ENCODE results near the gene OXT.

The OXT gene

DNA sequence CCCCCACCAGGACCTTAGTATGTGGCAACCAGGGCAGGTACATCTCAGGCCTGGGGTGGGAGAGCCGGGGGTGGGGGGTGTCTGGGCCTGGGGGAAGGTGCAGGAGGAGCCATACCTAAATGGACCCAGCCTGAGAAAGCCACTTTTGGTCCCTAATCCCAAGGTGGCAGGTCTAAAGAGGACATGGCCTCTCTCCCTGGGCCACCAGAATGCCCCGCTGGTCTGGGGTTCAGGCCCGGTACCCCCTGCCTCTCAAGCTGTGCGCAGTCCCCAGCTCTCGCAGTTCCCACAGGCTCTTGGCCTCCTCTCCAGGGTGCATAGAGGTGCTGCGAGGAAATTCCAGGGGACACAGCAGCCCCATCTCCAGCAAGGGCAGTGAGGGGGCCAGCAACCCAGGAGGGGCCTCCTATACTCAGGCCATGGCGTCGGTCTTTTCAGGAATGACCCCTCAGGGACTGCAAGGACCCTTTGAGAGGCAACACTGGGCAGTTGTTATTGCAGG lies 14.2 kb downstream of the OXT start:
- no peak for DNase-seq

DNA sequence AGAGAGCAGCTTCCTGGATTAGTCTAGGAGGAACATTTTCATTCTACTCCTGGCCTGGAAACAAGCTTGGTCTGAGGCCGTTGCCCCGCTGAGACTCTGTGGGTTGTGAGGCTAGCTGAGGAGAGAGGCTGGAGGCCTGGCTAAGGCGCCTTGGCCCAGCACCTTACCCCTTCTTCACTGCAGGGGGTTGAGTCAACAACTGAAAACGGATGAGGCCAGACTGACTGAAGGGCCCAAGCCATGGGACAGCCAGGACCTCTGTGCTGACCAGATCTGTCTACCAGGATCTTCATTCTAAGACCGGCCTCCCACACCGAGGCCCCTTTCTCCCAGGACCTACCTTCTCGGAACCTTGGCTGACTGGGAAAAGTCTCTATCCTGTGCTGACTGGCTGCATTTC lies 16.6 kb downstream of the OXT start:
- DNase-seq, result no peak

DNA sequence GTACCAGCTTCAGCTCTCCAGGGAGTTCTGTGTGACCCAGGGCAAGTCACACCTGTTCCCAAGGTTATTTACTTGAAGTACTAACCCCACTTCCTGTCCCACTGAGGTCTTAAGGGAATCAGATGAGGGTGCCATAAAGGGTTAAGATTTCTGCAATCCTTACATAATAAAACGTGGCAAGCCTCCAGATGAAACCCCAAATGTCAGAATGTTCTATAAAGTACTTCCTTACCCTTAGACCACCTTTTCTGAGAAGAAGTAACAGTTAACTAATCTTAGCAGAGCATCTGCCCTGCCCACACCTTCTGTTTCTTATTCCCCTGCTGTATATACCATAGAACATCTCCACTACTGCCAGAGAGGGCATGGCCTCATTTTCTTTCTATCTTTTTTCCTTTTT lies 19.1 kb downstream of the OXT start:
- DNase-seq, result no peak

DNA sequence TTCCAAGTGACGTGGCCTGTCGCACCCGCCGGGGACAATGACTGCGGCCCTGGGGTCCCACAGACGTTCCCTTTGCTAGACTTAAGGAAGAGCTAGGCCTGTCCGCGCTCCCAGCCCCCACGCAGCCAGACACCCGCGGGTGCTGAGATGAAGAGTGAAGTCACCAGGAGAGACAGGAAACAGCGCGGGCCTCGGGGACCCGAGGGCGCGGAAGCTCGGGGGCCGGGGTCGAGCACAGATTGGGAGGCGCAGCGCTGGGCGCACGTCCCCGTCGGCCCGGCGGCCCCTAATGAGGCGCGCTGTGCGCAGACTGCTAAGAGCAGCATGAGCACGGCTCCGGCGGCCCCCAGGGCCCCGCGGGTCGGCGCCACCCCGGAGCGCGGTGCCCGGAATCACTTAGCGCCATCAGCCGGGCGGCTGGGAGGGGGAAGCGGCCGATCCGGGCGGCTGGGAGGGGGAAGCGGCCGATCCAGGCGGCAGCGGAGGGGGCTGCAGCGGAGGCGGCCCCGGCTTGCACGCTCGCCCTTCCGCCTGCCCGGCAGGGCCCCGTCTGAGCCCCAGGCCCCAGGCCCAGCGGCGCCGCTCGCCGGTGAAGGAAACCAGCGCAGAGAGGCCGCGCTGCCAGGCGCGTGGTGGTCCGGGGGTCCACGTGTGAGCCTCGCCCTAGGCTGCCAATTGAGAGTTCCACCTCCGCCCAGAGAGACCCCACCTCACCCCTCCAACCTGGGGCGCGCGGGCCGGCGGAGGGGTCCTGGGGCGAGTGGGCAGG lies 21.4 kb downstream of the OXT start:
- DNase-seq, result peak; percentile 31 to 70 (median 52)

DNA sequence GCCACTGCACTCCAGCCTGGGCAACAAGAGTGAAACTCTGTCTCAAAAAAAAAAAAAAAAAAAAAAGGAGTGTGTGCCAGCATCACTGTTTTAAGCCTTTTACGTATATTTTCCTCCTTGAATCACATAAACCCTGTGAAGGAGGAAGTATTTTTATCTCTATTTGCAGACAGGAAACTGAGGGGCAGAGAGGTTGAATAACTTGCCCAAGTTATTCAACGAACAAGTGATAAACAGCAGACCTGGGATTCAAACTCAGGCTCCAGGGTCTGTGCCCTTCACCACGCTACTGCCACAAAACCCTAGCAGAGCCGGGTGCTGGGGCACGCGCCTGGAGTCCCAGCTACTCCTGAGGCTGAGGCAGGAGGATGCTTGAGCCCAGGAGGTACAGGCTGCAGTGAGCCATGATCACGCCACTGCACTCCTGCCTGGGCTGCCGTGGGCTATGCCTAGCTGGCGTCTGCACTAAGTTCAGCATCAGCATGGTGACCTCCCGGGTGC lies 22.5 kb downstream of the OXT start:
- peak in 1 of 4 experiments; percentile 32 for DNase-seq

DNA sequence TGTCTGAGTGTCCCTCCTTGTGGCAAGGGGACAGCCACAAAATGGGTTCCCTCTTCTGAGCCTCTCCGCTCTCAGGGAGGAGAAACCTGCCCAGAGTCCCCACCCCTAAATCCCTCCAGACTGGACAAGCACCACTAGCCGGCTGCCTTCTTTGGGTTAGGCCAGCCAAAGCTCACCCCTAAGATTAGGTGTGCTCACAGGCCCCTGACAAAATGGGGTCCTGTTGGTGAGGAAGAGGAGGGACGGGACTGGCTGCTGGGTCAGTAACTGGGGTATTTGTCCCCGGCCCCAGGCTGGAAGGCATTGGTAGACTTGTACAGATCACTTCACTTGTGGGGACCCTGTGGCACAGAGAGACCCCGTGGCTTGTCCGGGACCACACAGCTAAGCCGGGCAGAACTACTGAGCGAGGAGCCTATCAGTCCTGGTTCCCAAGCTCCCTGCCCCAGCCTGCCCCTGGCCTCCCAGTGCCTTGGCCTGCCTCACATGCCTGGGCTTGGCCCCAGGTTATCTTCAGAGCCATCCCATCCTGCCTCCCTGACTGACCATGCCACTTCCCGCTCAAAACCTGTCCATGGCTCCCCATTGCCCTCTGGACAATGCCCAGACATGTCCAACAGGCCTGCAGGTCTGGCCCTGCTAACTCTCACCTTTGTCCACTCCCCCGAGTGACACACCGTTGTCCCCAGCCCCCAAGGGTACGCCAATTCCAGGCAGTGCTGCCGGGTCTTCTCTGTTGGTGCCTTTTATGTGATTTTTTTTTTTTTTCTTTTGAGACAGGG lies 23.6 kb downstream of the OXT start:
- DNase-seq, result no peak

DNA sequence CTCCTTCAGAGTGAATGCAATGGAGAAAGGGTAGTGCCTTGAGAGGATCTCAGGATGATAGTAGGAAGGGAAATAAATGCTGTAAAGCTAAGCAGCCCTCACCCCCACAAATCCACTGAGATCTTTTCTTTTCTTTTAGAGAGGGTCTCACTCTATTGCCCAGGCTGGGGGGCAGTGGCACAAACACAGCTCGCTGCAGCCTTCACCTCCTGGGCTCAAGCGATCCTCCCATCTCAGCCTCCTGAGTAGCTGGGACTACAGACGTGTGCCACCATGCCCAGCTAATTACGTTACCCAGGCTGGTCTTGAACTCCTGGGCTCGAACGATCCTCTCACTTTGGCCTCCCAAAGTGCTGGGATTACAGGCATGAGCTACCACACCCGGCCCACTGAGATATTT lies 29.1 kb downstream of the OXT start:
- DNase-seq, result no peak

DNA sequence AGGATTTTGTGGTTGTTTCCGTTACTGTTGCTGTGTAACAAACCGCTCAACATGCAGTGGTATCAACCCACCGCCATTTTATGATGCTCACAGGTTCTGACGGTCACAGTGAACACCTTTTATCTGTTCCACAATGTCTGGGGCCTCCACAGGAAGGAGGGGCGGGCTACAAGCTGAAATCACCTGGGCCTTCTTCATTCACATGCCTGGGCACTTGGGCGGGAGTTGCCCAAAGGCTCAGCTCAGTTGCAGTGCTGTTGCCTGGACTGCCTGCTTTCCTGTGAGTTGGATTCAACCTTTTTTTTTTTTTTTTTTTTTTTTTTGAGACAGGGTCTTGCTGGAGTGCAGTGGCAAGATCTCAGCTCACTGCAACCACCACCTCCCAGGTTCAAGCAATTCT lies 29.8 kb downstream of the OXT start:
- no peak for DNase-seq

DNA sequence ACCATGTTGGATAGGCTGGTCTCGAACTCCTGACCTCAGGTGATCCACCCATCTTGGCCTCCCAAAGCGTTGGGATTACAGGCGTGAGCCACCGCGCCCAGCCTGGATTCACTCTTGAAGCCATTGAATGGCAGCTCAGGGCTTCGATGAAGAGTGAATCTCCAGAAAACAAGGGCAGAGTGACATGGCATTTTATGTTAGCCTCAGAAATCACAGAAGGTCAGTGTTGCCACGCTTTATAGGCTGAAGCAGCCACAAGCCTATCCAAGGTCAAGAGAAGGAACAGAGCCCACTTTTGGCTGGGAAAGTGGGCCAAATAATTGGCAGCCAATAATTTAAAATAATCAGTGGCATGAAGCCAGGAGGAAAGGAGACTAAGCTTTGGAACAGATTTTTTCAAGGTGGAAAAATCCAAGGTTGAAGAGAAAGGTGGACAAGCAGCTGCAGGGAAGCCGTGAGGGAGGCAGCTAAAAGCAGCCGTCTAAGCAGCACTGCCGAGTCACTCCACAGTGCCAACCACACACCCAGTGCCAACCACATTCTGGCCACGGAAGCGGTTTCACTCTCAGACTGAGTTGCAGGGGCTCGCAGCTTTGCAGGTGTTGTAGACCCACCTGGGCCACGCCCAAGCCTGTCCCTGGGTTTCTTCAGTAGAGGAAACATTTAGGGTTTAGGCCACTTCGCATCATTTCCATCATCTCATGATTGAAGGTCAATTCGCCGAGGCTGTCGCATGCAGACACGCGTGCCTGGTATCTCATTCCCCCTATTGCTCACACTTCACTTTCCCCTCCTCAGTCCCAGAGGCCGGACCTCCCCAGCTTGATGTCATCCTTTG lies 30.5 kb downstream of the OXT start:
- no peak for DNase-seq

DNA sequence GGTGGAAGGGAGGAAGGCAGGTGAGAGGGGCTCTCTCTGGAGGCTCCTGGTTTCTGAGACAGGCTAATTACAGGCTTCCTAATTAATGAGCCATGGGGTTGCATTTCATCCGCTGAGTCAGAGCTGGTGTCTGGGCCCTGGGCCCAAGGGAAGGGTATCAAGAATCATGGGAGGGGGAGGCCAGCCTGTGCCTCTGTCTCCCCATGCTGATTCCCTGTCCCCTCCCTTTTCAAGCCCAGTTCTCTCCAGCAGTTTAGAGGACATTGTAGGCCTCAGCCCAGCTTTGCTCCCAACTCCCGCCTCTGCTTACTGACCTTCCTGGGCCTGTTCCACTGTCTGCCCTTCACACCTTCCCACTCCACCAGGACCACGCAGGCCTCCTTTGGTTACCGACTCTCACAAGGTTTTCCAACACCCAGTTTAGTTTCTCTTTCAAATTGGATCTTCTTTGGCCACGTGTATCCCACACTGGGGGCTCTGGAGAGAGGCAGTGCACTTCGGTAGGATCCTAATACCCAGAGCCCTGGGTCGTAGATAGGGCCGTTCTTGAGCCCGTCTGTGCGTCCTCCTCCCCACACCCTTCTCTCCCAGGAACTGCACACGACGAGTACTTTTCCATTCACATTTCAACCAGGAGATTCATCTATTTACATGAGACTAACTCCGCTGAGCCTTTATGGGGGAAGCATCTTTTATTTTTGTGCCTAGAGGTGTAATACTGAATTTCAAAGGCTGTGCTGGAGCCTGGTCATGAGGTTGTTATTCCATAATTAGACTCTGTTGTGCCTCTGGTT lies 31.4 kb downstream of the OXT start:
- no peak for DNase-seq

DNA sequence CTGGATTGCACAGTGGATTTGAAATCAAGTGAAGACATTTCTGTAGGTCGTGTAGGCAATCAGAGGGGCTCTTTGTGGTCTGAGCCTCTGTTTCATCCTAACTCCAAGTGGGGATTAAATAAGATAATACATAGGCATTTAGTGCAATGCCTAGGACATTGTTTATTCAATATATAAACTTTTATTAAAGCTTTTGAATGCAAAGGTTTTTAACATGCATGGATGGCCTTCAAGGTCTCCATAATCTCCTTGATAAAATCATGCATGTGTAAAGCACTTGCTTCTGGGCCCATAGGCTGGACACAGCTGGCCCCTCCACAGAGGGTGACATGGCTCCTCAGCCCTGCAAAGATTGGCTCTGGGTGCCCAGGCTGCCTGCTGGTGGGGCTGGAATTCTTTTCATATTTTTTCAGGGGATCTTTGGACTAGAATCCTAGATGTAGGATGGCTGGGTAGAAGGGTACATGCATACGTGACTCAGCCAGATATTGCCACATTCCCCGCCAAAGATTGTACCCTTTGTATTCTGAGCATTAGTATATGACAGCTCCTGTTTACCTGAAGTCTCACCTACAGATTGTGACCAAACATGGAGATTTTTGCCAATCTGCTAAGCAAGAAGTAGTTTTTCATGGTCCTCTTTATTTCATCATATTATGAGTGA lies 32.1 kb downstream of the OXT start:
- no peak for DNase-seq

DNA sequence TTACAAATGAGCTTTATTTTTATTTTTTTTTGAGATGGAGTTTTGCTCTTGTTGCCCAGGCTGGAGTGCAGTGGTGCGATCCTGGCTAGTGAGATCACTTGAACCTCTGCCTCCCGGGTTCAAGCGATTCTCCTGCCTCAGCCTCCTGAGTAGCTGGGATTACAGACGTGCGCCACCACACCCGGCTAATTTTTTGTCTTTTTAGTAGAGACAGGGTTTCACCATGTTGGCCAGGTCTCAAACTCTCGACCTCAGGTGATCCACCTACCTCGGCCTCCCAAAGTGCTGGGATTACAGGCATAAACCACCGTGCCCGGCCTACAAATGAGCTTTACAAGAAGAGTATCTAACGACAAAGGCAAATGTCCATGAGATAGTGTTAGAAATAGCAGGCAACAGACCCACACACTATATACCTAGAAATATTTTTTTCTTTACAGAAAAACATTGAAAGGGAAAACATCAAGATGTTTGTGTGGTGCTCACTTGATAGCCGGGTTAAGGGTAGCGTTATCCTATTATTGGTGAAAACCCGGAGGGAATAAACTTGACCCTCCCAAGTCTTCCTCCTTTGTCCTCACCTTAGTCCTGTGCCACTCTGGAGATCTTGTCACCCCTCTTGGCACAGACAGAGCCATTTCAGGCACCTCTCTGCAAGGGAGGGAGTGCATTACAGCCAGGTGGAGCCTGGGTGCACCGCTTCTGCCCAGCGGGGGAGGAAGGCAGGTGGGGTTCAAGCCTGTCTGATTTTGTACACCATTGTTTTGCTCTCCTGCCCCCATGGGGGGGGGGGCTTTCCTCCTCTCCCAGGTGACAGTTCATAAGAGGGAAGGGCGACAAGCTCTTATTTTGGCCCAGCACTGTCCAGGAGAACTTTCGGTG lies 34.1 kb downstream of the OXT start:
- no peak for DNase-seq

DNA sequence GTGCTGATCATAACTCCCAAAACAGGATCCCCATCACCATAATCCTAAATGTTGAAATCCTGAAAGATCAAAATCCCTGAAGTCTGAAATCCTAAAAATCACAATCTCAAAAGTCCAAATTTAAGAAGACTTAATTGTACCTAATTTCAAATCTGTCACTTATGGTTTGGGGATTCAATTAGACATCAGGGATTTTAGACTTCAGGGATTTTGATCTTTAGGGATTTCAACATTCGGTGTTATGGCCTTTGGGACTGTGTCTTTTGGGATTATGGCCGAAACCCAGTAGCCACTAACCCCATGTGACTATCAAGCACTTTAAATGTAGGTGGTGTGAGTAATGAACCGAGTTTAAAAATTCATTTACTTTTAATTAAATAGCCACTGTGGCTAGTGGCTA lies 34.8 kb downstream of the OXT start:
- no peak for DNase-seq

DNA sequence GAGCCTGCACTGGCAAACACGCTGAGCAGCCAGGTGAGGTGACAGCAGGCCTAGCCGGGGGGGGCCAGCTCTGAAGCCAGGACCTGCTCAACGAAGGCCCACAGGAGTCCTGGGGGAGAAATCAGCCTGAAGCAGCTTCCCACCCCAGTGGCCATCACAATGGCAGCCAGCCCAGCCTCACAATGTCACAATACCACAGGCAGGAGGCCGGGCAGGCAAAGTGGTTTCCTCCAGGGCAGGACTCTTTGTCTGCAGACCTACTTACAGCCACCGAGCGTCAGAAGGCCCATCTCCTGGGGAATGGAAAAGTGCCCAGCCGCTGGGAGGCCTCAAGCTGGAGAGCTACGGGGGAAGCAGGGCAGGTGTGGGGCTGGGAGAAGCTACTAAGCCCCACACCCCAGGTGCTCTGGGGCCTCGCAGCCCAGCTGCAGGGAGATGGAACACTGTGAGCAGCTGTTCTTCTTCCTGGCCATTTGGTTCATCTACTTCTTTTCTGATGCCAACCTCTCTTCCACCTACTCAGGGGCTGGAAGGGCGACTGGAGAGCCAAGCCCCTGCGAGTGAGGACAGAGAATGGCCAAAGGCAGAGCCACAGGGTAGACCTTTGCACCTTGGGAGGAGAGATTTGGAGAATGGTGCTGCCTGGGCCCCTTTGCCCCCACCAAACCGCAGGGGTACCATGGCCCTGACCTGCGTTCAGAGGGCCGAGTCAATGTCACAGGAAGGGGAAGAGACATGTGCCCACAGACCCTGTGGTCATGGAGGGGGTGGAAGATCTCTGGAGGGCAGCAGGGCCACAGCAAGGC lies 35.4 kb downstream of the OXT start:
- DNase-seq, result no peak

DNA sequence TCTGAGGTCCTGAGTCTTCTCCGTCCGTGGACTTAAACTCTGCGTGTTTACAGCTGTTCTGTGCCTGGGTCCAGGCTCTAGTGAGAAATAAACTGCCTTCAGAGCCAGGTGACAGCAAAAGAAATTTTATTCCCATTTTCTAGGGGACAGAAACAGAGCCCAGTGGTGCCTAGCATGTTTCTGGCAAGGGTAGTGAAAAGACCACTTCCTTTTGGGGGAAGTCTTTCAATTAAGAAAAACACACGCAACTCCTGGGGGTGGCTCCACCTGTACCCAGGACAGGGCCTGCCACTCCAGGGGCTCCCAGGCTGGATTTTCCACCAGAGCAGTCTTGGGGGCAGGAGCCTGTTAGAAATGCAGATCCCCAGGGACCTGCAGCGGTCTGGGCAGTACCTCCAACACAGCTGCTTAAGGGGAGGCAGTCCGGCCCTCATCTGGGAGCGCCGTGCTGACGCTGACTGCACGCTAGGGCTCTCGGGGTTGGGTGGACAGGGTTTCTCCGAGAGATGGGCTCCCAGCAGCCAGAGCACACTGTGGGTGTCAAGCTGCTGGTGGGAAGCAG lies 36.1 kb downstream of the OXT start:
- DNase-seq, result no peak

DNA sequence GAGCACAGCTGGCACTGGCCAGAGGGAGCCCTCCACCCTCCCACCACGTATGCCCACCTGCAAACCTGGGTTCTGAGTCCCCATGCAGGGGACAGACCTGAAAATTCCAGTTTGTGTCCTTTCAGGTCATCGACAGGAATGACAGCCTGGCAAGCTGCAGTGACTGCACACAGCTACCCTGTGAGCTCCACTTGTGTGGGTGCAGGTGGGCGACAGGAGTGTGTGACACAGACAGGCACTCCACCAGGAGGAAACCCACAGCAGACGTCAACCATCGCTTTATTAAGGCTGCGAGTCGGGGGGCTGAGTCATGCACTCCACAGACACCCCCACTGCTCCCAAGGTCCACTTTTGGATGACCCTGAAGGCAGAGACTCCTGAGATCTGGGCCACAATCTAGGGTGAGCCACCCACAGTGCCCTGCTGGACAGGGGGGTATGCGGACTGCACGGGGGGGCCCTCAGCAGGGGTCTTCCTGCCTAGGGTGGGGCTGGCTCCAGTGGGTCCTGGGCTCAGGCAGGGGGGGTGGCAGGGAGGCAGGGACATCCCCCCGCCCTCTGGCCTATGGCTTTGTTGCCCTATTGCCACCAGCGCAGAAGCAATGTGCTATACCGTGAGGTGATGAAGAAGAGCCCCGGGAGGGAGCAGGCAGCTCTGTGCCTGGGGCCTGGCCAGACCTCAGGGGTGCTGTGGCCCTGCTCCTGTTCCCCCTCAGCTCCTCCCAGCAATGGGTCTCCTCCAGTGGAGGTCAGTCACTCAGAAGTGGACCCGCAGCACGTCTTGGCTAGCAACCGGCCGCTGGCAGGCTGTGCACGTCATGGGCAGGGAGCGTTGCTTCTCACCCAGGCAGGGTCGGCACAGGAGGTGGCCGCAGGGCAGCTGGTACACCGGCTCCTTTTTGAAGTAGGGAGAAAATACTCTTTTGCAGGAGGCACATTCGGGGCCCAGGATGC lies 38.2 kb downstream of the OXT start:
- peak in 1 of 4 experiments; percentile 15 for DNase-seq

DNA sequence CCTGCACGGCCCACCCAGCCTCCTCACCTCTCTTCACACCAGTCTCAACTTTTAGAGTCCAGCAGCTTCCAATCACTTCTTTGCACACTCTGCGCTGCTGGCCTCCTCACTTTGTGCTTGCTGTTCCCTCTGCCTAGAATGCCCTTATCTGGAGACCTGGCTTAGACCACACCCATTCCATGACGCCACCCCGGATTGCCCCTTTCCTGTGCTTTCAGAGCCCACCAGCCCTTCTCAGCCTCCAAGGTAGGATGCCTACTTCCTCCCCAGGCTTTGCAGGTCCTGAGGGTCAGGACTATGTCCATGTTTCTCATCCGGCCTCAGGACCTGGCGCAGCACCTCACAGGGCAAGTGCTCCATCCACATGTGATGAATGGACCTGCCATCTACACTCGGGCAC lies 40.1 kb downstream of the OXT start:
- DNase-seq, result no peak

DNA sequence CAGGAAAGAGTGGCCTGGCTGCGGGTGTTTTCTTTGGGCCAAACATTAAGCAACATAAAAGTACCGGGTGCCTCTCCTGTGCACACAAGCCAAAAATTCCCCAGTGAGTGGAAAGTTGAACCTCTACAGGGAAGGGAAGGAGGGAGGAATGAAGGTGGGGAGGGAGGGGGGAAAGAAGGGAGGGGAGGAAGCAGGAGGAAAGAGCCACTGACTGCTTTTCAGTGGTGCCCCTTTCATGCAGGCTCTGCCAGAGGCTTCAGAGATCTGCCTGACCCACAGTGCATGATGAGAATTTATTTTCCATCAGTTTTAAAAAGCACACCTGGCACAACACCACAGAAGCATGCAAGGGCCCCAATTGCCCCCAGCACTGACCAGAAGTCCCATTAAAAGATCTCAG lies 40.6 kb downstream of the OXT start:
- no peak for DNase-seq
